H1 (cell line): Measurements from ENCODE around the gene CHMP5. TPM values are rescaled to one million over a fixed set of nuclear protein-coding genes. Genes with fewer than 3 reads are reported as not detected.

Source experiments
- CTCF ChIA-PET: fragments of 300-600 bp; sonication (Branson Sonifier 250); formaldehyde crosslinking; loops from one replicate; lab custom pipeline; 2021; ENCODE audit not compliant: partially characterized antibody; lab: Charles Lee
- POLR2A ChIA-PET: fragments of 300-600 bp; sonication (Branson Sonifier 250); formaldehyde crosslinking; loops from one replicate; lab custom pipeline; 2021; ENCODE audit warnings: inconsistent platforms; ENCODE audit not compliant: partially characterized antibody; lab: Charles Lee
- DNase-seq, 2 experiments: peaks; one replicate each; pipeline versions ENCODE4 v3.0.0 to v3.0.0-alpha.2; 2010 to 2022; ENCODE audit warnings: low spot score in 2 of 2, low read depth in 1 of 2, mixed read lengths in 1 of 2
- FAIRE-seq: peaks from 2 replicates; lab custom pipeline; 2011; peaks lifted over from hg19 to GRCh38; lab: Jason Lieb, UNC
- H2AFZ ChIP-seq: 2 replicates; pipeline ENCODE4 v1.8.1; 2012; ENCODE audit warnings: low read length, inconsistent platforms
- H2AK5ac ChIP-seq: 2 replicates; pipeline ENCODE4 v1.6.1; 2013; ENCODE audit warnings: low read depth, low read length
- H2BK120ac ChIP-seq: replicated peaks from 2 replicates; pipeline ENCODE3; 2013; ENCODE audit warnings: low read depth, low read length, inconsistent platforms
- H2BK12ac ChIP-seq: 2 replicates; pipeline ENCODE4 v1.6.1; 2013; ENCODE audit warnings: low read depth, low read length
- H2BK15ac ChIP-seq: 2 replicates; pipeline ENCODE4 v1.6.1; 2013; ENCODE audit warnings: low read length
- H2BK20ac ChIP-seq: 2 replicates; pipeline ENCODE4 v1.6.1; 2013; ENCODE audit warnings: low read length
- H2BK5ac ChIP-seq: 2 replicates; pipeline ENCODE4 v1.6.1; 2013; ENCODE audit warnings: low read depth, low read length
- H3K14ac ChIP-seq: 2 replicates; pipeline ENCODE4 v1.6.1; 2013; ENCODE audit warnings: inconsistent platforms; ENCODE audit not compliant: insufficient read length
- H3K18ac ChIP-seq: 2 replicates; pipeline ENCODE4 v1.6.1; 2013; ENCODE audit warnings: low read length; ENCODE audit errors: extremely low read depth
- H3K23ac ChIP-seq: 2 replicates; pipeline ENCODE4 v1.6.1; 2013; ENCODE audit warnings: inconsistent platforms; ENCODE audit not compliant: insufficient read length
- H3K23me2 ChIP-seq: 2 replicates; pipeline ENCODE4 v1.6.1; 2013; ENCODE audit warnings: low read depth, low read length
- H3K27ac ChIP-seq: 2 replicates; pipeline ENCODE4 v1.6.1; 2011; ENCODE audit warnings: low read depth, low read length, inconsistent platforms
- H3K27me3 ChIP-seq, 4 experiments: replicated peaks in 1 of 4; 1 replicate in 1 of 4; 2 replicates in 3 of 4; pipeline versions ENCODE4 v1.6.1 to v1.8.1; 2011 to 2013; ENCODE audit warnings: low read length in 3 of 4, mild to moderate bottlenecking in 3 of 4, inconsistent platforms in 2 of 4, mixed read lengths in 2 of 4, moderate library complexity in 1 of 4; ENCODE audit not compliant: control insufficient read depth in 3 of 4, insufficient read depth in 3 of 4; ENCODE audit errors: extremely low read depth in 1 of 4
- H3K36me3 ChIP-seq, 4 experiments: 2 replicates each; pipeline versions ENCODE4 v1.6.1 to v1.8.1; 2011 to 2013; ENCODE audit warnings: mild to moderate bottlenecking in 4 of 4, low read length in 3 of 4, moderate library complexity in 2 of 4, control low read depth in 1 of 4, inconsistent platforms in 1 of 4; ENCODE audit not compliant: insufficient read depth in 4 of 4, control insufficient read depth in 2 of 4
- H3K4ac ChIP-seq: replicated peaks from 2 replicates; pipeline ENCODE3; 2013; ENCODE audit warnings: low read length, low read depth, mixed read lengths, inconsistent platforms; ENCODE audit not compliant: insufficient read length
- H3K4me1 ChIP-seq, 4 experiments: replicated peaks in 1 of 4; 1 replicate in 1 of 4; 2 replicates in 3 of 4; pipeline versions ENCODE4 v1.6.1 to v1.8.1; 2011 to 2013; ENCODE audit warnings: low read length in 3 of 4, inconsistent platforms in 2 of 4, mixed read lengths in 1 of 4; ENCODE audit not compliant: insufficient read depth in 4 of 4, control insufficient read depth in 3 of 4
- H3K4me2 ChIP-seq, 2 experiments: 2 replicates each; pipeline versions ENCODE4 v1.6.1 to v1.8.1; 2011 to 2013; ENCODE audit warnings: low read depth in 2 of 2, low read length in 2 of 2, control low read depth in 1 of 2, inconsistent platforms in 1 of 2, mild to moderate bottlenecking in 1 of 2; ENCODE audit not compliant: insufficient read depth in 1 of 2
- H3K4me3 ChIP-seq, 4 experiments: fragments of 200-600, 300-600 bp in 1 of 4; sonication (generic), shearing (Covaris generic), sonication (Bioruptor Twin) in 1 of 4; 2 replicates each; pipeline versions ENCODE4 v1.5.1 to v1.8.1; 2011 to 2016; ENCODE audit warnings: low read length in 4 of 4, low read depth in 3 of 4, control low read depth in 2 of 4, inconsistent platforms in 2 of 4, mild to moderate bottlenecking in 2 of 4, mixed read lengths in 1 of 4, moderate library complexity in 1 of 4; ENCODE audit not compliant: insufficient read depth in 2 of 4; ENCODE audit errors: extremely low read depth in 1 of 4
- H3K56ac ChIP-seq: replicated peaks from 2 replicates; pipeline ENCODE3; 2013; ENCODE audit warnings: low read depth, mild to moderate bottlenecking, mixed read lengths, low read length, inconsistent platforms; ENCODE audit not compliant: insufficient read length
- H3K79me1 ChIP-seq: 2 replicates; pipeline ENCODE4 v1.6.1; 2013; ENCODE audit warnings: low read depth, low read length, control low read depth
- H3K79me2 ChIP-seq, 2 experiments: 2 replicates each; pipeline versions ENCODE4 v1.6.1 to v1.8.1; 2012 to 2013; ENCODE audit warnings: low read length in 2 of 2, mild to moderate bottlenecking in 2 of 2, inconsistent platforms in 1 of 2; ENCODE audit not compliant: insufficient read depth in 2 of 2, control insufficient read depth in 1 of 2
- H3K9ac ChIP-seq, 4 experiments: replicated peaks in 1 of 4; 1 replicate in 1 of 4; 2 replicates in 3 of 4; pipeline versions ENCODE4 v1.6.1 to v1.8.1; 2011 to 2013; ENCODE audit warnings: low read depth in 3 of 4, low read length in 3 of 4, control low read depth in 2 of 4, mild to moderate bottlenecking in 2 of 4, moderate library complexity in 2 of 4, inconsistent platforms in 1 of 4; ENCODE audit errors: extremely low read depth in 1 of 4
- H3K9me3 ChIP-seq, 2 experiments: 2 replicates each; pipeline versions ENCODE4 v1.6.1 to v1.8.1; 2012 to 2013; ENCODE audit warnings: mild to moderate bottlenecking in 2 of 2, moderate library complexity in 2 of 2, control low read depth in 1 of 2, inconsistent platforms in 1 of 2, low read depth in 1 of 2, low read length in 1 of 2, mixed read lengths in 1 of 2; ENCODE audit not compliant: insufficient read depth in 2 of 2
- H4K20me1 ChIP-seq, 2 experiments: replicated peaks in 1 of 2; 2 replicates each; pipeline versions ENCODE3 to v1.8.1; 2011 to 2013; ENCODE audit warnings: inconsistent platforms in 2 of 2, low read length in 2 of 2, mild to moderate bottlenecking in 1 of 2; ENCODE audit not compliant: insufficient read depth in 2 of 2, control insufficient read depth in 1 of 2
- H4K5ac ChIP-seq: 2 replicates; pipeline ENCODE4 v1.6.1; 2013; ENCODE audit warnings: low read length, low read depth, mixed read lengths, inconsistent platforms; ENCODE audit not compliant: insufficient read length
- H4K8ac ChIP-seq: 2 replicates; pipeline ENCODE4 v1.8.0; 2013; ENCODE audit warnings: mild to moderate bottlenecking, moderate library complexity, low read length, inconsistent platforms; ENCODE audit not compliant: insufficient read depth; ENCODE audit errors: extremely low read depth
- H4K91ac ChIP-seq: replicated peaks from 2 replicates; pipeline ENCODE3; 2013; ENCODE audit warnings: low read length, mixed read lengths, inconsistent platforms; ENCODE audit not compliant: insufficient read length
- CBX8 ChIP-seq: fragments of 300-800, 300-1000 bp; sonication (generic); IDR thresholded peaks from 2 replicates; pipeline ENCODE4 v1.7.1; 2016; ENCODE audit warnings: low read depth, low read length, borderline replicate concordance
- CREB1 ChIP-seq: IDR thresholded peaks from 2 replicates; pipeline ENCODE4 v1.6.1; 2012; ENCODE audit warnings: inconsistent platforms
- CTBP2 ChIP-seq: IDR thresholded peaks from 2 replicates; pipeline ENCODE4 v1.7.0; 2011; ENCODE audit warnings: borderline replicate concordance, mild to moderate bottlenecking, moderate library complexity, mixed read lengths, low read length; ENCODE audit not compliant: insufficient read depth, insufficient read length
- GTF2F1 ChIP-seq: IDR thresholded peaks from 2 replicates; pipeline ENCODE4 v1.6.1; 2012; ENCODE audit warnings: low read depth, low read length, improper control_type of control experiment, borderline replicate concordance
- PHF8 ChIP-seq: fragments of 200-600 bp; sonication (generic); conservative IDR thresholded peaks from 2 replicates; pipeline ENCODE4 v1.7.1; 2012; ENCODE audit warnings: low read depth, mild to moderate bottlenecking, inconsistent platforms, low read length, moderate library complexity
- POLR2A ChIP-seq, 2 experiments: IDR thresholded peaks; 1 replicate in 1 of 2; 2 replicates in 1 of 2; pipeline ENCODE4 v1.6.1; 2011; ENCODE audit warnings: low read depth in 2 of 2, low read length in 2 of 2, mild to moderate bottlenecking in 2 of 2; ENCODE audit errors: control extremely low read depth in 1 of 2
- POU5F1 ChIP-seq: IDR thresholded peaks from 2 replicates; pipeline ENCODE4 v1.6.1; 2011; ENCODE audit warnings: low read depth, mild to moderate bottlenecking, low read length, moderate library complexity
- SIN3A ChIP-seq, 2 experiments: IDR thresholded peaks in 1 of 2; conservative IDR thresholded peaks in 1 of 2; 2 replicates each; pipeline ENCODE4 v1.6.1; 2011 to 2012; ENCODE audit warnings: low read length in 2 of 2, improper control_type of control experiment in 1 of 2, low read depth in 1 of 2, mild to moderate bottlenecking in 1 of 2
- SRF ChIP-seq: IDR thresholded peaks from 2 replicates; pipeline ENCODE4 v1.6.1; 2011; ENCODE audit warnings: mild to moderate bottlenecking, low read depth, low read length, moderate library complexity
- YY1 ChIP-seq: IDR thresholded peaks from 2 replicates; pipeline ENCODE4 v1.6.1; 2011; ENCODE audit warnings: low read depth, mild to moderate bottlenecking, low read length
- WGBS, 2 experiments: shearing (Covaris generic) in 1 of 2; methylation state at CpG; one replicate each; pipeline versions ENCODE4 v1.1.6 to v1.1.7; 2013 to 2015; ENCODE audit warnings: low lambda C conversion rate in 2 of 2, mixed read lengths in 2 of 2, inconsistent platforms in 1 of 2, low coverage in 1 of 2, missing lambda C conversion rate in 1 of 2; ENCODE audit not compliant: insufficient replicate concordance in 2 of 2, insufficient coverage in 1 of 2, insufficient read length in 1 of 2; ENCODE audit errors: extremely low coverage in 1 of 2, missing lambda C conversion rate in 1 of 2; 5-methylcytosine and 5-hydroxymethylcytosine counted together
- polyA plus RNA-seq, 7 experiments: library from polyadenylated mRNA; depleted of rRNA in 3 of 7; stranded (reverse) in 5 of 7; unstranded in 2 of 7; fragments of >200 nt in 5 of 7; fragments of 200-250 nt in 2 of 7; gene quantifications; 1 replicate in 5 of 7; 2 replicates in 1 of 7; 4 replicates in 1 of 7; pipeline versions ENCODE4 v1.2.1 to v1.2.3, GENCODE V29; 2011 to 2013; ENCODE audit warnings: missing spikeins in 2 of 7, mixed read lengths in 2 of 7
- total RNA-seq: library from RNA; stranded (reverse); fragmentation: NEBNext Ultra II Directional; extraction: Animal tissue kit (Norgen Biotek cat#: 25700); gene quantifications from 2 replicates; pipeline ENCODE4 v1.2.1, GENCODE V29; 2021
- TF ChIP-seq, protein P1 (sequence below), 3 experiments: IDR thresholded peaks; 1 replicate in 2 of 3; 2 replicates in 1 of 3; pipeline versions ENCODE4 v1.5.1 to v1.6.1; 2011; ENCODE audit warnings: low read length in 3 of 3, mild to moderate bottlenecking in 3 of 3, inconsistent platforms in 2 of 3, low read depth in 1 of 3, moderate library complexity in 1 of 3; ENCODE audit not compliant: insufficient read depth in 1 of 3; ENCODE audit errors: control extremely low read depth in 1 of 3

Gene CHMP5
- total and polyA plus RNA-seq, 2 of the 8 experiments (the other 6 are each of a cell fraction or from before 2014, with no cell fraction given) = 25.0 to 47.3 TPM

DNA sequence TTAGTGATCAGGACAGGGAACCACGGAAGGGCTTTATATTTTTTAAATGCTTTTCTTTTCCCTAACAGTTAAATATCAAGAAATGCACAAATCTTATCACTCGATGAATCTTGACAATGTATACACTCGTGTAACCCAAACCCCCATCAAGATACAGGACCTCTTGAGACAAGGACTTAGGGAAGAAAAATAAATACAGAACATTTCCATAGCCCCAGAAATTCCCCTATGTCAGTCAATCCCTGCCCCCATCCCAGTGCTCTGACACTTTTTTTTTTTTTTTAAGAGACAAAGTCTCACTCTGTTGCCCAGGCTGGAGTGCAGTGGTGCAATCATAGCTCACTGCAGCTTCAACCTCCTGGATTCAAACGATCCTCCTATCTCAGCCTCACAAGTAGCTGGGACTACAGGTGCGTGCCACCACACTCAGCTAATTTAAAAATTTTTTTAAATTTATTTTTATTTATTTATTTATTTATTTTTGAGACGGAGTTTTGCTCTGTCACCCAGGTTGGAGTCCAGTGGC, 22.2 kb upstream of the CHMP5 start:
- Histone ChIP-seq H3K27me3 (no peaks in the 10 kb centered on the region), H3K23me2 (no peaks in the 10 kb centered on the region), H3K56ac (no peak overlapping the region), H3K27ac (no peak overlapping the region), H3K4ac (no peak overlapping the region), H3K18ac (no peak overlapping the region), H2BK12ac (no peak overlapping the region), H4K8ac (no peak overlapping the region), H3K79me1 (no peaks in the 10 kb centered on the region), H2AFZ (no peak overlapping the region), H4K20me1 (no peaks in the 10 kb centered on the region), H3K36me3 (no peaks in the 10 kb centered on the region), H2BK120ac (no peak overlapping the region), H3K4me2 (no peak overlapping the region), H4K5ac (no peak overlapping the region), H3K4me1 (no peaks in the 10 kb centered on the region), H3K9me3 (no peaks in the 10 kb centered on the region), H2BK20ac (no peak overlapping the region), H2AK5ac (no peak overlapping the region), H3K23ac (no peak overlapping the region), H2BK15ac (no peak overlapping the region), H3K9ac (no peak overlapping the region), H2BK5ac (no peak overlapping the region), H4K91ac (no peak overlapping the region), H3K14ac (no peak overlapping the region), H3K79me2 (no peaks in the 10 kb centered on the region), H3K4me3 (no peak overlapping the region)
- WGBS, 2 experiments = 81% methylated on average over 6 of the region's 6 CpGs; no CpG with 5 or more reads in 1 of the 2 experiments
- POLR2A ChIA-PET = interaction anchor here (0.7 to 2.4 kb wide), 4 partner anchors 9 to 217 kb away, joined by 4 to 7 read pairs (median 5); partner anchors contain the start of gene DNAJA1
- no peak for DNase-seq
- no peak for FAIRE-seq
- CTCF ChIA-PET = interaction anchor here (1.4 to 2.2 kb wide), 2 partner anchors 10 to 17 kb away, joined by 5 to 8 read pairs; no protein-coding TSS in a partner anchor
- TF ChIP-seq GTF2F1 (no peak), CBX8 (no peak), POLR2A (IDR thresholded peaks at IDR 0.05; ENCODE audit: control extremely low read depth in 1 of 2, low read depth in 2 of 2, low read length in 2 of 2) (no peak), PHF8 (no peak), CREB1 (no peak), CTBP2 (no peak), POU5F1 (no peak), YY1 (no peak), SIN3A (conservative IDR thresholded peaks at IDR 0.05 in 1 of 2, IDR thresholded peaks at IDR 0.05 in 1 of 2; ENCODE audit: low read depth in 1 of 2, low read length in 2 of 2) (no peak), SRF (no peak)
- TF ChIP-seq, protein P1, sequence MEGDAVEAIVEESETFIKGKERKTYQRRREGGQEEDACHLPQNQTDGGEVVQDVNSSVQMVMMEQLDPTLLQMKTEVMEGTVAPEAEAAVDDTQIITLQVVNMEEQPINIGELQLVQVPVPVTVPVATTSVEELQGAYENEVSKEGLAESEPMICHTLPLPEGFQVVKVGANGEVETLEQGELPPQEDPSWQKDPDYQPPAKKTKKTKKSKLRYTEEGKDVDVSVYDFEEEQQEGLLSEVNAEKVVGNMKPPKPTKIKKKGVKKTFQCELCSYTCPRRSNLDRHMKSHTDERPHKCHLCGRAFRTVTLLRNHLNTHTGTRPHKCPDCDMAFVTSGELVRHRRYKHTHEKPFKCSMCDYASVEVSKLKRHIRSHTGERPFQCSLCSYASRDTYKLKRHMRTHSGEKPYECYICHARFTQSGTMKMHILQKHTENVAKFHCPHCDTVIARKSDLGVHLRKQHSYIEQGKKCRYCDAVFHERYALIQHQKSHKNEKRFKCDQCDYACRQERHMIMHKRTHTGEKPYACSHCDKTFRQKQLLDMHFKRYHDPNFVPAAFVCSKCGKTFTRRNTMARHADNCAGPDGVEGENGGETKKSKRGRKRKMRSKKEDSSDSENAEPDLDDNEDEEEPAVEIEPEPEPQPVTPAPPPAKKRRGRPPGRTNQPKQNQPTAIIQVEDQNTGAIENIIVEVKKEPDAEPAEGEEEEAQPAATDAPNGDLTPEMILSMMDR (IDR thresholded peaks at IDR 0.05; ENCODE audit: control extremely low read depth in 1 of 3, insufficient read depth in 1 of 3, low read depth in 1 of 3, low read length in 3 of 3) = no peak
